HG03439 (cell line): Measurements from ENCODE around the gene KRT79.

Experiments used
- ATAC-seq: cut with Tn5 transposase; IDR thresholded peaks from one replicate; pipeline ENCODE4 v1.9.1; 2021; ENCODE audit warnings: mild to moderate bottlenecking, moderate library complexity; ENCODE audit not compliant: unreplicated experiment

The KRT79 gene

GRCh38 chr12:52836042-52836466 is 1.9 kb upstream of the KRT79 start:
- no peak for ATAC-seq

GRCh38 chr12:52835271-52836041 is 1.3 kb upstream of the KRT79 start:
- ATAC-seq, result no peak

GRCh38 chr12:52834727-52835001 is 553 bp upstream of the KRT79 start:
- no peak for ATAC-seq

- no peak for ATAC-seq
Measured at GRCh38 chr12:52832985-52833905, 866 bp downstream of the KRT79 start.

GRCh38 chr12:52832451-52832850 is 1.7 kb downstream of the KRT79 start:
- ATAC-seq, result no peak

GRCh38 chr12:52831251-52831650 is 2.9 kb downstream of the KRT79 start:
- ATAC-seq, result no peak

GRCh38 chr12:52829986-52830770 is 3.9 kb downstream of the KRT79 start:
- no peak for ATAC-seq

GRCh38 chr12:52828591-52829021 is 5.5 kb downstream of the KRT79 start:
- ATAC-seq, result no peak

- ATAC-seq, result no peak
Measured at GRCh38 chr12:52828156-52828555, 6.0 kb downstream of the KRT79 start.

- ATAC-seq, result no peak
Measured at GRCh38 chr12:52827499-52828090, 6.5 kb downstream of the KRT79 start.

- no peak for ATAC-seq
Measured at GRCh38 chr12:52826611-52827498, 7.3 kb downstream of the KRT79 start.

GRCh38 chr12:52825961-52826360 is 8.2 kb downstream of the KRT79 start:
- no peak for ATAC-seq

- no peak for ATAC-seq
Measured at GRCh38 chr12:52824741-52825410, 9.2 kb downstream of the KRT79 start.

GRCh38 chr12:52823761-52824450 is 10.2 kb downstream of the KRT79 start:
- ATAC-seq, result no peak

- ATAC-seq, result no peak
Measured at GRCh38 chr12:52822771-52823510, 11.2 kb downstream of the KRT79 start.

- ATAC-seq, result no peak
Measured at GRCh38 chr12:52821826-52822660, 12.1 kb downstream of the KRT79 start.

GRCh38 chr12:52821071-52821730 is 12.9 kb downstream of the KRT79 start:
- ATAC-seq, result no peak
